Measurements from ENCODE around the gene POLR3C.

DNA sequence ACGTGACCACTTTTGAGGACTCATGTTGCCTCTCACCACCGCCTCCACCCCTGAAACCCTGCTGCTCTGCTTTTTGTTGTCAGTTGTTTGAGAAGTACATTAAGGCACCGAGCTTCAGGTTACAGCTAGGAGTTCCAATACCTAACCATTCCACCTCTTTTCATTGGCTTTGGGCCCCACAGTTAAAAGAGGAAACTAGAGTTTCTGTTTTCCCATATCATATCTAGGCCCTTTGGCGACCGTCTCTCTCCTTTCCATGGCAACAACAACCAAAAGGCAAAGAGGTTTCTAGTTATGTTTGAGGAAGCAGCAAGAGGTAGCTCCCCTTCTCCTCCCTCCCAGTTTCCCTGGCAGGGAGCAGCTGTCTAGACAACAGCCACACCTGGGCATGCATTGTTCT, 55.8 kb downstream of the POLR3C start:
- TF ChIP-seq, protein P1, sequence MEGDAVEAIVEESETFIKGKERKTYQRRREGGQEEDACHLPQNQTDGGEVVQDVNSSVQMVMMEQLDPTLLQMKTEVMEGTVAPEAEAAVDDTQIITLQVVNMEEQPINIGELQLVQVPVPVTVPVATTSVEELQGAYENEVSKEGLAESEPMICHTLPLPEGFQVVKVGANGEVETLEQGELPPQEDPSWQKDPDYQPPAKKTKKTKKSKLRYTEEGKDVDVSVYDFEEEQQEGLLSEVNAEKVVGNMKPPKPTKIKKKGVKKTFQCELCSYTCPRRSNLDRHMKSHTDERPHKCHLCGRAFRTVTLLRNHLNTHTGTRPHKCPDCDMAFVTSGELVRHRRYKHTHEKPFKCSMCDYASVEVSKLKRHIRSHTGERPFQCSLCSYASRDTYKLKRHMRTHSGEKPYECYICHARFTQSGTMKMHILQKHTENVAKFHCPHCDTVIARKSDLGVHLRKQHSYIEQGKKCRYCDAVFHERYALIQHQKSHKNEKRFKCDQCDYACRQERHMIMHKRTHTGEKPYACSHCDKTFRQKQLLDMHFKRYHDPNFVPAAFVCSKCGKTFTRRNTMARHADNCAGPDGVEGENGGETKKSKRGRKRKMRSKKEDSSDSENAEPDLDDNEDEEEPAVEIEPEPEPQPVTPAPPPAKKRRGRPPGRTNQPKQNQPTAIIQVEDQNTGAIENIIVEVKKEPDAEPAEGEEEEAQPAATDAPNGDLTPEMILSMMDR (IDR thresholded peaks at IDR 0.05) = no peak
- no peak for TF ChIP-seq POLR2A (IDR thresholded peaks at IDR 0.05)

Measured in esophagus squamous epithelium (tissue), 4 donors.